Measurements from ENCODE around the gene SYMPK. TPM values are rescaled to one million over a fixed set of nuclear protein-coding genes. Genes with fewer than 3 reads are reported as not detected.

Gene SYMPK
- total and polyA plus RNA-seq, 2 donors from 2014 or later: 61.5 to 77.4 TPM

GRCh38 chr19:45906221-45906620 lies 43.3 kb upstream of the SYMPK start:
- no peak for FAIRE-seq
- Histone ChIP-seq H3K9ac (ENCODE audit: low read length in 3 of 3) (no peak overlapping the region), H3K27me3 (ENCODE audit: control insufficient read depth, insufficient read depth, low read length) (no peaks in the 10 kb centered on the region), H3K36me3 (ENCODE audit: control insufficient read depth in 2 of 3, insufficient read depth in 3 of 3, low read length in 3 of 3) (no peaks in the 10 kb centered on the region), H3K4me3 (ENCODE audit: low read length in 3 of 3) (no peak overlapping the region), H3K4me1 (ENCODE audit: control insufficient read depth in 2 of 3, insufficient read depth in 2 of 3, low read depth in 1 of 3, low read length in 3 of 3) (peaks cover 0 to 9% (median 0%) of the 10 kb centered on the region in 3 donors), H3K27ac (ENCODE audit: low read depth in 2 of 2, low read length in 2 of 2) (no peak overlapping the region), H3K9me3 (ENCODE audit: control insufficient read depth in 2 of 3, insufficient read depth in 1 of 3, low read length in 3 of 3) (no peaks in the 10 kb centered on the region)
- intact Hi-C loops (cut with DNase I): no loop called here
- no peak for DNase-seq
- TF ChIP-seq CTCF (IDR thresholded peaks at IDR 0.05; ENCODE audit: borderline replicate concordance, extremely low read depth, insufficient read depth): no peak

GRCh38 chr19:45905011-45905410 lies 42.1 kb upstream of the SYMPK start:
- no peak for DNase-seq
- intact Hi-C loops (cut with DNase I): no loop called here
- H3K9me3 ChIP-seq (ENCODE audit: control insufficient read depth in 2 of 3, insufficient read depth in 1 of 3, low read length in 3 of 3): no peaks in the 10 kb centered on the region

GRCh38 chr19:45902651-45903625 lies 40.0 kb upstream of the SYMPK start:
- H3K4me3 ChIP-seq (ENCODE audit: low read length in 3 of 3): peak overlapping the region; percentile 67 to 89 (median 85)
- DNase-seq: peak; percentile 99
- H3K27ac ChIP-seq (ENCODE audit: low read depth in 2 of 2, low read length in 2 of 2): peak overlapping the region; percentile 65 to 73
- peak overlapping the region; percentile 34 to 69 (median 49) for H3K9ac ChIP-seq (ENCODE audit: low read length in 3 of 3)
- no peaks in the 10 kb centered on the region for H3K27me3 ChIP-seq (ENCODE audit: control insufficient read depth, insufficient read depth, low read length)
- TF ChIP-seq CTCF (IDR thresholded peaks at IDR 0.05; ENCODE audit: borderline replicate concordance, extremely low read depth, insufficient read depth): no peak
- FAIRE-seq: no peak
- peaks cover 0 to 20% (median 0%) of the 10 kb centered on the region in 3 donors for H3K4me1 ChIP-seq (ENCODE audit: control insufficient read depth in 2 of 3, insufficient read depth in 2 of 3, low read depth in 1 of 3, low read length in 3 of 3)
- no peaks in the 10 kb centered on the region for H3K9me3 ChIP-seq (ENCODE audit: control insufficient read depth in 2 of 3, insufficient read depth in 1 of 3, low read length in 3 of 3)
- intact Hi-C loops (cut with DNase I): no loop called here
- H3K36me3 ChIP-seq (ENCODE audit: control insufficient read depth in 2 of 3, insufficient read depth in 3 of 3, low read length in 3 of 3): peaks cover 0 to 6% (median 4%) of the 10 kb centered on the region in 3 donors

More at GRCh38 chr19:45905011-45905410, 42.1 kb upstream of the SYMPK start:
- Histone ChIP-seq H3K36me3 (ENCODE audit: control insufficient read depth in 2 of 3, insufficient read depth in 3 of 3, low read length in 3 of 3) (no peaks in the 10 kb centered on the region), H3K27me3 (ENCODE audit: control insufficient read depth, insufficient read depth, low read length) (no peaks in the 10 kb centered on the region), H3K4me1 (ENCODE audit: control insufficient read depth in 2 of 3, insufficient read depth in 2 of 3, low read depth in 1 of 3, low read length in 3 of 3) (peaks cover 0 to 17% (median 0%) of the 10 kb centered on the region in 3 donors), H3K27ac (ENCODE audit: low read depth in 2 of 2, low read length in 2 of 2) (no peak overlapping the region), H3K4me3 (ENCODE audit: low read length in 3 of 3) (no peak overlapping the region), H3K9ac (ENCODE audit: low read length in 3 of 3) (no peak overlapping the region)
- no peak for FAIRE-seq
- no peak for TF ChIP-seq CTCF (IDR thresholded peaks at IDR 0.05; ENCODE audit: borderline replicate concordance, extremely low read depth, insufficient read depth)
